HK-2 (cell line): Measurements from ENCODE around the gene BLZF1.
A peak's percentile ranks its signal among the peaks of the same experiment; 100 is the strongest.
"Not testable (repeated sequence)": the region's sequence is repeated elsewhere in the genome, so short reads cannot be mapped to it uniquely, and the experiment has no call there.

ENCODE experiments used
- DNase-seq: peaks from one replicate; pipeline ENCODE4 v3.0.0-alpha.2; 2018; ENCODE audit not compliant: unreplicated experiment

Gene BLZF1, protein sequence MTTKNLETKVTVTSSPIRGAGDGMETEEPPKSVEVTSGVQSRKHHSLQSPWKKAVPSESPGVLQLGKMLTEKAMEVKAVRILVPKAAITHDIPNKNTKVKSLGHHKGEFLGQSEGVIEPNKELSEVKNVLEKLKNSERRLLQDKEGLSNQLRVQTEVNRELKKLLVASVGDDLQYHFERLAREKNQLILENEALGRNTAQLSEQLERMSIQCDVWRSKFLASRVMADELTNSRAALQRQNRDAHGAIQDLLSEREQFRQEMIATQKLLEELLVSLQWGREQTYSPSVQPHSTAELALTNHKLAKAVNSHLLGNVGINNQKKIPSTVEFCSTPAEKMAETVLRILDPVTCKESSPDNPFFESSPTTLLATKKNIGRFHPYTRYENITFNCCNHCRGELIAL

DNA sequence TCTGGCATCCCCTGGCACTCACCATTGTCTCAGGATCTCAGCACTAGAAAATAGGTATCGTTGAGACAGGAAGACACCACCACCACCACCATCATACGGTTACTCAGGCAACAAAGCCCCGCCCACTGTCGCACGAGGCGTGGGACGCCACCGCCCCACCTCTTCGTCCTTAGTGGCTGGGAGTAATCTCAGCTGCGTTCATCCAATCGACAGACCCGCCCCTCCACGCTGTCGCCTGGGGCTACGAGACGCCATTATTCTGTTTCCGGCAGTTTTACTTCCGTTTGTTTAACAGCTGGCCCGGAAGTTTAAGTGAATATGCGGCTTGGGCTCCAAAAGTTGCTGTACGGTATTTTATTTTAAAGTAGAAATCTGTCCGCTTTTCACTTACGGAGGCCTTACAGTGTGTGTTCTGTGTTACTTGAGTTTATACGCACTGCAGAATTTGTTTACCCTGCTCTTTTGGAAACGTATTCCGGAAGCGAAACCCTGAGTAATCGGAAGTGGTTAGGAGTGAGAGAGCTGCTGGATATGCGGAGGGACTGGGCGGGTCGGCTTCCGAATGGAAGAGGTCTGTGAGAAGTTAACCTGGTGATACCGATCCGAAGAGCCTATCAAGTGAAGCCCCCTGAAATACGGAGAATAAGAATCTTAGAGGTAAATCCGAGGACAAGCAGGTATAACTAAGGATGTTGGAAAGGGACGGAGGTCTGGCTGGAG, at the start of gene BLZF1, which contains the start of gene NME7:
Gene BLZF1, plus strand, starts transcription at position 510 of the 720 bp plus-strand sequence. CDS start 1,328 bp downstream, outside the sequence.
Gene NME7, minus strand, starts transcription at position 112 of the 720 bp plus-strand sequence. Its CDS starts 87 bp downstream, at position 25.
- DNase-seq = peak; percentile 94

DNA sequence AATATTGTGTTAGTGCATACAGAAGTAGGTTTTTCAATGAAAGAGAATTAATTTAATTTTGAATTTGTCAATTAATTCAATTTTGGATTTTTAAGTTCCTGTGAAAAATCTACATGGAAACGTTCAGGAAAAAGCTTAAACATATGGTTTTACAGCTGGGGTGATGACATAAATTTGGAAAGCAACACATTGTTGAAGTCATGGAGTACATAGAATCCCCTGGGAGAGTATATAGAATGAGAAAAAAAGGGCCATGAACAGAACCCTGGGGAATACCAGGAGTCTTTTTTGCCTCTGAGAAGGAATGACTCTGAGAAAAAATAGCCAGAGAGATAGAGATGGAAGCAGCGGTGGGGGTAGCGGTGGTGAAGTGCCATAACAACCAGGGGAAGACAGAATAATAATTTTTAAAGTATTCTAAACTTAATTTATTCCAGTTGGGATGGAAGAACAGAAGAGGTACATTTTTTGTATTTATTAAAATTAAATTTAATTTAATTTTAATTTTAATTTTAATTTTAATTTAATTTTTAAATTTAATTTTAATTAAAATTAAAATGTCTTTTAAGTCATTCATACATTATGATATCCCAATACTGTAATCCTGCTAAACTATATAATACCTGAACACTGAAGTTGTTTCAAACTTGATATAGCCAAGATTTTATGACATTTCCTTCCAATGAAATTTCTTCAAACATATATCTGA, 49.3 kb upstream of the BLZF1 start:
- DNase-seq = no peak

DNA sequence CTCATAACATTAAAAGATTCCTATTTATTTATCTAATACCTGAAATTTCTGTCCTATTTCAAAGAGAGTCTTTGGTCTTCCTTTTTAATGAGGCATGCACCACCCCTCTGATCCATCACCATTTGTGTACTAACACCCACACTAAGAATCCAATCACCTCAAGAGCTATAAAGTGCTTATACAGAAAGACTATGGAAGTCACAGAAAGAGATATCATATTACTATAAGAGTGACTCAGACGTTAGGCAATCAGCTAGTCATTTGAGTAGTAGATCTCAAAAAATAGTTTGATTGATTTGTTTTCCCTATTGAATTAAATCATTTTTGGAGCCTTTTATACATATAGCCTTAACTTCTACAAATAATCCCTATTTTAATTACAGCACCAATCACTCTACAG, 46.5 kb upstream of the BLZF1 start:
- DNase-seq = no peak

DNA sequence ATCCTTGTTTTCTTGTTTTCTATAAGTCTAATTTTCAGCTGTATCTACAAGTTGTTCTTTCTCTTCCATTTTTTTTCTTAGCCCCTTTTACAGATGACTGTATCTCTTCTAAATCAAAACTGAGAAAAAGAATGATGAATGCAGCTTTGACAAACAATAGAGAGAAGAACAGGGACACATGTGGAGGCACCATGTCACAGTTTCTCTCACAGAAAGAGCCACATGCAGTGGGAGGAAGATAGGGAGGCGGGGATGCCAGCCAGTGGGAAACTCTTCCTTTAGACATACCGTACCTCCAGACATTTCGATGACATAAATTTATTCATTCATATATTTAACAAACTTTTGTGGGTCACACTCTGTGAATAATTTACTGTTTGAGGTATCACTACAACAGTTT, 45.9 kb upstream of the BLZF1 start:
- no peak for DNase-seq

DNA sequence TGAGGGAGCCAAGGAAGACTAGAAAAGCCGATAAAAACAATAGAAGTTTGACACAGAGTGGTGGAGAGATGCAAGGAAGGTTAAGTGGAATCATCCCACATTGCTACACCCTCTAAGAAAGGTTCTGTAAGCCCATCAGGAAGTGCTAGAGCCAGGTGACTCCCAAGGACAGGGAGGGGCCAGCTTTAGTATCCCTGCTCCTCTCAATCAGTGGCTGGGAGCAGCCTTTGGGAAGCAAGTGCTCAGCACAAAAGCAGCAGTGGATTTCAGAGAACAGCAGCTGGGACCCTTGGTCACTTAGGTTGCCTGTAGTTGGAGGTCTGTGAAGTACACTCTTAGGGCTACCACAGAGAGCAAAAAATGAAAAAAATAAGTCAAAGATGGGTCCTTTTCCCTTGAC, 42.9 kb upstream of the BLZF1 start:
- no peak for DNase-seq

DNA sequence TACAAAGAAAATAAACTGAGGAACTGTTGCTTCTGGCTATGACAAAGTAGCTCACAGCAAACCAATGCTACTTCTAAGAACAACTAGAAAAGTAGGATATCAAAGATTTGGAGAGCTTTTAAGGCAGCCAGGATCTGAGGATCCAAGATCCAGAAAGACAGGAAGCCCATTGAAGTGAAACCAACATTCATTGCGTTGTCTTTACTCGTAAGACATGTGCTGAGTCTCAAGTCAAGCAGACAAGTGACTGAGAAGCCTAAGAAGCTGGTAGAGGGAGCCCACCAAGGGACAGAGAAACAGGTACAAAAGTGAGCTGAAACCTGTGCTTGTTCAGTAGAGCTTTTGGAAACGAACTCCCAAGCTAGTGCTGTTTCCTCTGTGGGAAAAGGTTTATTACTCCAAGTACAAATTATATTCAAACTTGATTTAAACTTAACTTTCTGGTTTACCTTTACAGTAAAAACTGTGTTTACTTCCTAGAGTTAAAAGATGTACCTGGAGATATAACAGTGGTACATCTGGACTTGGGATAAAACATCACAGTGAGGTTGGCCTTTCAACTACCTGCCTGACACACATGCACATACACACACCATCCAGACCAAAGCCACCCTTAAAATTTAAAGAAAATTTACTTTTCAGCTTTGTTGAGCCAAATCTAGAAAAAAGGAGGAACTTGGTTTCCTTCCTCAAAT, 41.6 kb upstream of the BLZF1 start:
- no peak for DNase-seq

DNA sequence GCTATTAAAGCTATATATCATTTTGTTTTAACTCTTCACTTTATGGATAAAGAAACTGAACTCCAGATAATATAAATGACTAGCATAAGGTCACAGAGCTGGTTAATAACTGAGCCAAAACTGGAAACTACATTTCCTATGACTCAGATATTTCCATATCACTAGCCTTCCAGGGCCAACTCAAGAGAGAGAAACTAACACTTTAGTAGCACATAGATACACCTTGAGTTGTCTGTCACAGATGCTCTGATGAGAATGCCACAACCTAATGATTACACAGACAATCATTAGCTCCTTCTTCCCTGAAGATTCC, 41.1 kb upstream of the BLZF1 start:
- no peak for DNase-seq

DNA sequence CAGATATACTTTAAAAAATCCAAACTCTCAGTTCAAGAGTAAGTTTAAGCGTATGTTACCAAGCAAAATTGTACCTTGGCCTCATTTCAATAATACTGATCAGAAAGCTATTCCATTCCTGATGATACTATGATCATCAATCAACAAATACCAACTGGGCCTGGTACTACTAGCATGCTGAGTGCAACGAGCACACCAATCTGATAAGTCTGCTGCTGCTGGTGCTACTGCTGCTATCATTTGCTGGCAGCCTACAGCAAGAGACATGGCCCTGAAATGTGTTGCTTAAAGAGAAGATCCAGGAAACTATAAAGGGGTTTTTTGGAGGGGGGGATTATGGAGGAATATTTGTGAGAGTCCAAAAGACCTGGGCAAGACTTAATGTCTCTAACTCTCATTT, 40.1 kb upstream of the BLZF1 start:
- DNase-seq = no peak

DNA sequence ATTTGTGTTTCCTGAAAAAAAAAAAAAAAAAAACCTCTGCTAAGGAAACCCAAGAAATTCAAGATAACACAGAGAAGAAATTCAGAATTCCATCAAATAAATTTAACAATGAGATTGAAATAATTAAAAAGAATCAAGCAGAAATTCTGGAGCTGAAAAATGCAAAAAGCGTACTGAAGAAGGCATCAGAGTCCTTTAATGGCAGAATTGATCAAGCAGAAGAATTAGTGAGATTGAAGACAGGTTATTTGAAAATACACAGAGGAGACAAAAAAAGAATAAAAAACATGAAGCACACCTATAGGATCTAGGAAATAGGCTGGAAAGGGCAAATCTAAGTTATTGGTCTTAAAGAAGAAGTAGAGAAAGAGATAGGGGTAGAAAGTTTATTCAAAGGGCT, 38.6 kb upstream of the BLZF1 start:
- no peak for DNase-seq

DNA sequence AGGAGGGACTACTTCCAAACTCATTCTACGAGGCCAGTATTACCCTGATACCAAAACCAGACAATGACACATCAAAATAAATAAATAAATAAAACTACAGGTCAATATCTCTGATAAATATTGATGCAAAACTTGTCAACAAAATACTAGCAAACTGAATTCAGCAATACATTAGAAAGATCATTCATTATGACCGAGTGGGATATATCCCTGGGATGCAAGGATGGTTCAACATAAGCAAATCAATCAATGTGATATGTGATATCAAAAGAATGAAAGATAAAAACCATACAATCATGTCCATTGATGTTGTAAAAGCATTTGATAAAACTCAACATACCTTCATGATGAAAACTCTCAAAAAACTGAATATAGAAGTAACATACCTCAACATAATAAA, 37.1 kb upstream of the BLZF1 start:
- DNase-seq = no peak

DNA sequence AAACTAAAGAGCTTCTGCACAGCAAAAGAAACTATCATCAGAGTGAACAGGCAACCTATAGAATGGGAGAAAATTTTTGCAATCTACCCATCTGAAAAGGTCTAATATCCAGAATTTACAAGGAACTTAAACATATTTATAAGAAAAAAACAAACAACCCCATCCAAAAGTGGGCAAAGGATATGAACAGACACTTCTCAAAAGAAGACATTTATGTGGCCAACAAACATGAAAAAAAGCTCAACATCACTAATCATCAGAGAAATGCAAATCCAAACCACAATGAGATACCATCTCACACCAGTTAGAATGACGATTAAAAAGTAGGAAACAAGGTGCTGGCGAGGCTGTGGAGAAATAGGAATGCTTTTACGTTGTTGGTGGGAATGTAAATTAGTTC, 33.3 kb upstream of the BLZF1 start:
- not testable (repeated sequence) for DNase-seq

DNA sequence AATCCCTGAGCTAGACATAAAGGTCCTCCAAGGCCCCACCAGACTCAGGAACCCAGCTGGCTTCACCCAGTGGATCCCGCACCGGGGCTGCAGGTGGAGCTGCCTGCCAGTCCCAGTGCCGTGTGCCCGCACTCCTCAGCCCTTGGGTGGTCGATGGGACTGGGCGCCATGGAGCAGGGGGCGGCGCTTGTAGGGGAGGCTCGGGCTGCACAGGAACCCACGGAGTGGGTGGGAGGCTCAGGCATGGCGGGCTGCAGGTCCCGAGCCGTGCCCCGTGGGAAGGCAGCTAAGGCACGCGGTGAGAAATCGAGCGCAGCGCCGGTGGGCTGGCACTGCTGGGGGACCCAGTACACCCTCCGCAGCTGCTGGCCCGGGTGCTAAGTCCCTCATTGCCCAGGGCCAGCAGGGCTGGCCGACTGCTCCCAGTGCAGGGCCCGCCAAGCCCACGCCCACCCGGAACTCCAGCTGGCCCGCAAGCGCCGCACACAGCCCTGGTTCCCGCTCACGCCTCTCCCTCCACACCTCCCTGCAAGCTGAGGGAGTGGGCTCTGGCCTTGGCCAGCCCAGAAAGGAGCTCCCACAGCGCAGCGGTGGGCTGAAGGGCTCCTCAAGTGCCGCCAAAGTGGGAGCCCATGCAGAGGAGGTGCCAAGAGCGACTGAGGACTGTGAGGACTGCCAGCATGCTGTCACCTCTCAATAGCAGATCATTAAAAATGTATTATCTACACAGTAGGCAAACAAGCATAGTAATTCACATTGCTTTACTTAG, 30.9 kb upstream of the BLZF1 start:
- DNase-seq = not testable (repeated sequence)

DNA sequence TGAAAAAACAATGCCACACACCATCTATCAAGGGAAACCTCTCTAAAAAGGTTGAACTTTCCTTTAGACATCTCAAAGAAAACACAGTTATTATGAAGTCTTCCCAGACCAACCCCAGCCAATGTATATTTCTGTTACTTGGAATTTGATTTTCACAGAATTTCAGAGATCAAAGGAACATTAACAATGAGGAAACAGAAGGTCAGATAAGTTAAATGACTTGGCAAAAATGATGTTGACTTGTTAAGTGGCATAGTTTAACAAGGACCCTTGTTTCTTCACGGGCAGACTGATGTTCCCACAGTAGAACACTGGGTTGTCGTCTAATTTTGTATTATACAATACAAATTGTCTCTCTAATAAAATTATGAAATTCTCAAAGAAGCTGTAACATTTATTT, 29.4 kb upstream of the BLZF1 start:
- DNase-seq = no peak

DNA sequence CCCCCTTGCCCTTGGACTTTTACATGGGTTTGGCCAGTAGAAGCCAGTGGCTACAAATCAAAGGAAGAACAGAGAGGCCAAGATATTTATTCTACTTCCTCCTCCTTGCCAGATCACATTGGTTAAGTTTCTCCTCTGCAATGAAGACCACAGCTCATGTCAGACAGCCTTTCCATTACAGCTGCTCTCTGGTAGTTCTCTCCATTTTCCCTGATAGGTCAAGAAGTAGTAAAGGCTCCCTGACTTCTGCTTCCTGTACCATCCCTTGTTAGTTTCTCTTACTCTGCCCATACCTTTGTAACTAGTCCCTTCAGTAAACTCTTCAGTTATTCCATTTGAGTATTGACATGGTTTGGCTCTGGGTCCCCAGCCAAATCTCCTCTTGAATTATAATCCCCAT, 28.2 kb upstream of the BLZF1 start:
- DNase-seq = no peak

DNA sequence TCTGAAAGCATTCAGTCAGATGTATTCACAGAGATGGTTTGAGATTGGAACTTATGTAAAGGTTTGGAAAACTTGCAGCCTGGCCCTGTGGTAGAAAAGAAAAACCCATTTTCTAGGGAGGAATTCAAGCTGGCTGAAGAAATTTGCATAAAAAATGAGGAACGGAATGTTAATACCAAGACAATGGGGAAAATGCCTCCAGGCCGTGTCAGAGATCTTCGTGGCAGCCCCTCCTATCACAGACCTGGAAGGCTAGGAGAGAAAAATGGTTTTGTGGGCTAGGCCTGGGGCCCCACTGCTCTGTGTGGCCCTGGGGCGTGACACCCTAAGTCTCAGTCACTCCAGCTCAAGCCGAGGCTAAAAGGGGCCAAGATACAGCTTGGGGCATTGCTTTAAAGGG, 27.1 kb upstream of the BLZF1 start:
- no peak for DNase-seq

DNA sequence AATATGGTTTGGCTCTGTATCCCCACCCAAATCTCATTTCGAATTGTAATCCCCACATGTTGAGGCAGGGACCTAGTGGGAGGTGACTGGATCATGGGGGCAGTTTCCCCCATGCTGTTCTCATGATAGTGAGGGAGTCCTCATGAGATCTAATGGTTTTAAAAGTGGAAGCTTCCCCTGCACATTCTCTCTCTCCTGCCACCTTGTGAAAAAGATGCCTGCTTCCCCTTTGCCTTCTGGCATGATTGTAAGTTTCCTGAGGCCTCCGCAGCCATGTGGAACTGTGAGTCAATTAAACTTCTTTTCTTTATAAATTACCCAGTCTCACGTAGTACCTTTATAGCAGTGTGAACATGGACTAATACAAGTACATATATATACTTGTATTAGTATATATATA, 25.9 kb upstream of the BLZF1 start:
- not testable (repeated sequence) for DNase-seq

DNA sequence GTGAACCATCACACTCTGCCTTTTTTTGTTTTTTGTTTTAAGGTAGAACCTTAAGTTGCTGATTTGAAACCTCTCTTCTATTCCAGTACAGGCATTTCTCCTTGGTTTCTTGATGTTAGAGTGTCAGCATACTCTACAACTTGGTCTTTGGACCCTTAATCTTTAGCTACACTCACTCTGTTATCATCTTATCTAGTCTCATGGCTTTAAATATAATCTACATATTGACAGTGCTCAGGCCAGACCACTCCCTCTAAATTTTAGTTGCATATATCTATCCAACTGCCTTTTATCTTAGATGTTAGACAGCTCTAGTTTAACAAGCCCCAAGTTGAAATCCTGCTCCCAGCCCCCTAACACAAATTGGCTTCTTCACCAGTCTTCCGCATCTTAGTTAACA, 22.5 kb upstream of the BLZF1 start:
- DNase-seq = no peak

DNA sequence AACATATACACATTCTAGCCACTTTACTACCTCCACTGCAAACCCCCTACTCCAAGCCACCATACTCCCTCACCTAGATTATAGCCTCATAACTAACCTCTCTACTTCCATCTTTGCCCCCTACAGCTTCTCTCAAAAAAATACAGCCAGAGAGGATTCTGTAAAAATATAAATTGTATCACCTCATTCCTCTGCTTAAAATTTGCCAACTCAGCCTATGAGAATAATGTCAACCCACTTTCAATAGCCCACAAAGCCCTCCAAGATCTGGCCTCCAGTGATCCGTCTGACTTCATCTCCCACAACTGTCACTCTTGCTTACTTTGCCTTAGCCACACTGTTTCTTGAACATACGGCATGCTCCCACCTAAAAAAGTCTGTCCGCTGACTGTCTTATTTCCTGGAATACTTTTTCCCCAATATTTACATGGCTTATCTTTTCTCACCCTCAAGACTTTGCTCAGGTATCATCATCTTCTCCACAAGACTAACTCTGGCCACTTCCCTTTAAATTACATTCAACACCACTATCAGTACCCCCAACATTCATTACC, 21.9 kb upstream of the BLZF1 start:
- no peak for DNase-seq

DNA sequence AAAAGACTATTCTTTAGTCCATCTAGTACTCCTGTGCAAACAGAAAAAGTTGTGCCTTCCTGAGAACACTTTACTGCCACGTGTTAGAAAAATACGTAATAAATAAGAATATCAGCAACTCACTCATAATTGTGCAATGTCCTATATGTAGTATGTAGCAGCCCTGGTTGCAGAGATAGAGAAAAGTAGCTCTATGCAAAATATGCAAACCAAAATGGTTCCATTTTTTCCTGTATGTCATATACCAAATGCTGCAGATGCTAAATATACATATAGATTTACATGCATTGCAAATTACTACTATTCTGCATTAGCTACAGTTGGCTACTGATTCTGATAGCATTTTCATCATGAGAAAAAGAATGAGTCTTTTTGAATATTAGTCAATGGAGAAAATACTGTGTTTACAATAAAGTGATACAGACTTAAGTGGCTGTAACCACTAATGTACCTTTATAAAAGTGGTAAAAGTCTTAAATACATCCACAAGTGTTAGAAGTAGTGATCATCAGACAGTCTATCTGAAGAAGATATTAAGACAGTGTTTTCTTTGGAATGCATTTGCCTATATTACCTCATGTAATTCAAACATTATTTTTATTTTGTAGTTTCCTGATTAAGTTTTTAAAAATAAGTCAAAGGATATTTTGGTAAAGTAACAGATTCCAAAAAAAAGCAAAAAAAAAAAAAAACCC, 20.2 kb upstream of the BLZF1 start:
- DNase-seq = no peak

DNA sequence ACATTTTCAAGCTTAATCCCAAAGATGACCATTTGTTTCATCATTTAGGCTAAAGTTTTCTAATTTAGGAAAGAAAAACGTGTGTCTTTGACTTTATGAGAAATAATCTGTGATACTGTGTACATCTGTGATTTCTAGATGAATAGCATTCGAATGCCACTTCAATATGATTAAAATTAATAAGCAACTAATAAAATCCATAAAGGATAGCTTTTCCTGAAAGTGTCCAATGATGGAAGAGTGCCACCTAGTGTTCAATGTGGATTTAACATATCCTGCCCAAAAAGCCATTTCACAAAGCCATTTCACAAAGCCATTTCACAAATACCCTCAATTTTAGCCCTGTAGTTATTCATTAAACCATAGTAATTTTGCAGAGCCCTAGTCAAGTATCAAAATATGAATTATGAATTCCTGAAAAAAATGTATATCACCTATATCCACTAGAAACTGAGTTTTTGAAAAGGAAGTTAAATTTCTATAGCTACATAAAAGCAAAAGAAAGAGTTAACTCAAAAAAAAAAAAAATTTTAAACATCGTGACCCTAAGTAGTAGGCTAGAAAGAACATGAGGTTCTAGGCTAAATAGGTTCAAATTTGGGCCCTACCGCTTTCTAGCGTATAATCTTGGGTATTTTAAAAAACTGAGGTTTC, 19.5 kb upstream of the BLZF1 start:
- no peak for DNase-seq
